Stomach (tissue), 9 donors: Measurements from ENCODE around the gene KLC3. TPM values are rescaled to one million over a fixed set of nuclear protein-coding genes. Genes with fewer than 3 reads are reported as not detected.

Experiments used
- DNase-seq, 2 donors: peaks; one replicate each; pipeline versions ENCODE4 v3.0.0 to v3.0.0-alpha.2; 2013 to 2019
- H3K27ac ChIP-seq, 5 donors: fragments of 200-600 bp in 4 of 5; sonication (generic) in 4 of 5; one replicate each; pipeline ENCODE4 v1.5.1; 2013 to 2019; ENCODE audit warnings: mild to moderate bottlenecking in 1 of 5, moderate library complexity in 1 of 5
- H3K27me3 ChIP-seq, 3 donors: fragments of 200-600 bp; sonication (generic); one replicate each; pipeline ENCODE4 v1.5.1; 2017 to 2019; ENCODE audit warnings: mixed run types in 1 of 3
- H3K36me3 ChIP-seq, 4 donors: fragments of 200-600 bp; sonication (generic); 1 replicate in 3 of 4; 2 replicates in 1 of 4; pipeline ENCODE4 v1.5.1; 2016 to 2019
- H3K4me1 ChIP-seq, 4 donors: fragments of 200-600 bp; sonication (generic); one replicate each; pipeline ENCODE4 v1.5.1; 2016 to 2019
- H3K4me3 ChIP-seq, 4 donors: fragments of 200-600 bp; sonication (generic) in 3 of 4; one replicate each; pipeline ENCODE4 v1.5.1; 2016 to 2019; ENCODE audit warnings: mild to moderate bottlenecking in 1 of 4
- H3K9me3 ChIP-seq, 4 donors: fragments of 200-600 bp; sonication (generic); one replicate each; pipeline ENCODE4 v1.5.1; 2016 to 2019
- CTCF ChIP-seq, 7 experiments: fragments of 450-650 bp in 4 of 7; fragments of 200-600 bp in 3 of 7; sonication (generic) in 3 of 7; IDR thresholded peaks; one replicate each; pipeline ENCODE4 v1.5.1; 2016 to 2019; ENCODE audit warnings: antibody characterized with exemption in 7 of 7, control low read depth in 2 of 7, mild to moderate bottlenecking in 1 of 7
- EP300 ChIP-seq: sonication (generic); formaldehyde crosslinking; IDR thresholded peaks from one replicate; pipeline ENCODE4 v1.6.1; 2017; ENCODE audit warnings: antibody characterized with exemption
- POLR2A ChIP-seq, 4 donors: fragments of 450-650 bp; IDR thresholded peaks; one replicate each; pipeline ENCODE4 v1.6.1; 2016; ENCODE audit warnings: antibody characterized with exemption in 4 of 4, control low read depth in 2 of 4, mild to moderate bottlenecking in 1 of 4, moderate library complexity in 1 of 4
- POLR2AphosphoS5 ChIP-seq, 3 donors: sonication (generic); formaldehyde crosslinking; IDR thresholded peaks; one replicate each; pipeline ENCODE4 v1.6.1; 2016; ENCODE audit warnings: antibody characterized with exemption in 3 of 3
- WGBS, 5 donors: extraction: QIAGEN DNeasy Blood & Tissue Kit in 3 of 5; methylation state at CpG; one replicate each; pipeline versions ENCODE4 v1.1.5 to v1.1.7; 2013 to 2018; 5-methylcytosine and 5-hydroxymethylcytosine counted together
- intact Hi-C: fragments of 100-400 bp; cut with DNase I; formaldehyde crosslinking; loops from one replicate; pipeline ENCODE4 v1.15.1; 2023; ENCODE audit warnings: low total_unique reads
- polyA plus RNA-seq, 3 donors: library from polyadenylated mRNA; stranded (reverse); fragments of 200-250 nt; gene quantifications; one replicate each; pipeline ENCODE4 v1.2.3, GENCODE V29; 2013
- total RNA-seq, 5 donors: library from RNA; depleted of rRNA; stranded (reverse); fragments of >200 nt; gene quantifications; one replicate each; pipeline versions ENCODE4 v1.1.0 to v1.2.3, GENCODE V29; 2014 to 2016
- donor health status: healthy with polysubstance abuse.
- donor health status: Bipolar disorder and iron deficiency.
- donor health status: healthy.

KLC3 gene
- total and polyA plus RNA-seq, 8 donors: 0.61 to 7.0 (median 0.99) TPM; not detected in 4

- DNase-seq: no peak
- Histone ChIP-seq H3K27ac (no peak overlapping the region), H3K9me3 (no peaks in the 10 kb centered on the region), H3K27me3 (peaks cover 0 to 20% (median 4%) of the 10 kb centered on the region in 3 donors), H3K4me3 (no peak overlapping the region), H3K4me1 (no peaks in the 10 kb centered on the region), H3K36me3 (peaks cover 0 to 4% (median 0%) of the 10 kb centered on the region in 4 donors)
- WGBS, 5 donors: 82 to 100% (median 92%) methylated on average over 1 of the region's 1 CpG
- intact Hi-C loops: no loop called here
- TF ChIP-seq POLR2AphosphoS5 (IDR thresholded peaks at IDR 0.05): no peak
- TF ChIP-seq CTCF (IDR thresholded peaks at IDR 0.05): no peak
- TF ChIP-seq EP300: no peak
- TF ChIP-seq POLR2A (IDR thresholded peaks at IDR 0.05): no peak
Measured at GRCh38 chr19:45380107-45380506, 39.6 kb downstream of the KLC3 start.

GRCh38 chr19:45382426-45382825, 41.9 kb downstream of the KLC3 start:
- H3K36me3 ChIP-seq: peaks cover 0 to 4% (median 0%) of the 10 kb centered on the region in 4 donors
- H3K4me1 ChIP-seq: peaks cover 0 to 11% (median 5%) of the 10 kb centered on the region in 4 donors
- H3K4me3 ChIP-seq: no peak overlapping the region
- DNase-seq: no peak
- H3K27ac ChIP-seq: no peak overlapping the region
- intact Hi-C loops: no loop called here
- TF ChIP-seq CTCF (IDR thresholded peaks at IDR 0.05) (no peak), POLR2A (IDR thresholded peaks at IDR 0.05) (no peak), EP300 (no peak), POLR2AphosphoS5 (IDR thresholded peaks at IDR 0.05) (no peak)
- no peaks in the 10 kb centered on the region for H3K9me3 ChIP-seq
- H3K27me3 ChIP-seq: peaks cover 0 to 43% (median 20%) of the 10 kb centered on the region in 3 donors
- WGBS, 5 donors: 84 to 93% (median 92%) methylated on average over 29 of the region's 29 CpGs

DNA sequence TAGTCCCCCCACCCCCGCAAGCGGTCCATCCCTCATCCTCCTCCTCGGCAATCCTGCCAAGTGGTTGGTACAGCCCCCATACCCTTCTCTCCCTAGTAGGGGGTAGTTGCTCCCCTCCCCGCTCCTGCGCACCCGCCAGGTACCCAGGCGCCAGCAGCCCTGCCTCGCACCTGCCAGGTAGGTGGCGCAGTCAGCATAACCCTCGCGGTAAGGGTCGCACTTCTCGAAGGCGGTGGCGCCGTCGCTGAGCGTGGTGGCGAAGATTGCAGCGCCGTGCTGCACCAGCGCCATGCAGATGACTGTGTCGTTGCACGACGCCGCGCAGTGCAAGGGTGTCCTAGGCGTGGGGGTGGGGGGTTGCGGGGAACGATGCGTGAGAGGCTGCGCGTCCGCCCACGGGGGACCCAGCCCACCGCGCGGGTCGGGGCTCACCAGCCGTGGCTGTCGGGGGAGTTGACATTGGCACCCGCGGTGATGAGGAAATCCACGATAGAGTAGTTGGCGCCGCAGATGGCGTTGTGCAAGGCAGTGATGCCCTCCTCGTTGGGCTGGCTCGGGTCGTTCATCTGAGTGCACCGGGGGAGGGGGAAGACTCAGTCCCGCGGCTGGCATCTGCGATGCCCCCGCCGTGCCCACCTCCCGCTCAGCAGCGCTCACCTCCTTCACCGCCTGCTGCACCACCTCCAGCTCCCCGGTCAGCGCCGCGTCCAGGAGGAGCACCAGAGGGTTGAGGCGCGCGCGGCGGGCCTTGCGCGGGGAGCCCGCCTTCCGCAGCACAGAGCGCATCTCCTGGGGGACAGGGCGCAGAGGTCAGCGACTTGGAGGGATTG, 45.1 kb downstream of the KLC3 start:
- no peak for DNase-seq
- no peak overlapping the region for H3K4me3 ChIP-seq
- no peaks in the 10 kb centered on the region for H3K36me3 ChIP-seq
- TF ChIP-seq EP300 (no peak), POLR2AphosphoS5 (IDR thresholded peaks at IDR 0.05) (no peak), POLR2A (IDR thresholded peaks at IDR 0.05) (no peak), CTCF (IDR thresholded peaks at IDR 0.05) (no peak)
- no peaks in the 10 kb centered on the region for H3K9me3 ChIP-seq
- WGBS, 5 donors: 8 to 14% (median 9%) methylated on average over 34 to 75 of the region's 75 CpGs
- H3K27me3 ChIP-seq: peaks cover 0 to 57% (median 20%) of the 10 kb centered on the region in 3 donors
- intact Hi-C loops: no loop called here
- peaks cover 0 to 11% (median 5%) of the 10 kb centered on the region in 4 donors for H3K4me1 ChIP-seq
- H3K27ac ChIP-seq: no peak overlapping the region

GRCh38 chr19:45391346-45391745, 50.8 kb downstream of the KLC3 start:
- no peak for TF ChIP-seq POLR2AphosphoS5 (IDR thresholded peaks at IDR 0.05)
- no peak for TF ChIP-seq EP300
- no peak for TF ChIP-seq POLR2A (IDR thresholded peaks at IDR 0.05)
- TF ChIP-seq CTCF (IDR thresholded peaks at IDR 0.05): no peak
- no peak overlapping the region for H3K4me3 ChIP-seq
- DNase-seq: no peak
- WGBS, 5 donors: 72 to 80% (median 75%) methylated on average over 3 of the region's 3 CpGs
- peaks cover 0 to 40% (median 4%) of the 10 kb centered on the region in 3 donors for H3K27me3 ChIP-seq
- peaks cover 3 to 18% (median 15%) of the 10 kb centered on the region in 4 donors for H3K36me3 ChIP-seq
- no peaks in the 10 kb centered on the region for H3K9me3 ChIP-seq
- no peak overlapping the region for H3K27ac ChIP-seq
- no peaks in the 10 kb centered on the region for H3K4me1 ChIP-seq
- intact Hi-C loops: no loop called here
